Keratinocyte (primary cell): ENCODE results near the gene PLCD4.

Source experiments
- EZH2 ChIP-seq: IDR thresholded peaks from one replicate; pipeline ENCODE4 v1.6.1; 2012; ENCODE audit warnings: inconsistent platforms, mild to moderate bottlenecking, low read length, moderate library complexity
- TF ChIP-seq, protein P1 (sequence below), 3 experiments: IDR thresholded peaks in 1 of 3; conservative IDR thresholded peaks in 1 of 3; optimal IDR thresholded peaks in 1 of 3; 2 replicates in 2 of 3; 3 replicates in 1 of 3; pipeline versions ENCODE3 to v1.5.1; 2011; ENCODE audit warnings: low read length in 3 of 3, mild to moderate bottlenecking in 3 of 3, moderate library complexity in 2 of 3, control low read depth in 1 of 3, inconsistent platforms in 1 of 3; ENCODE audit not compliant: insufficient read depth in 2 of 3; ENCODE audit errors: extremely low read depth in 1 of 3

- TF ChIP-seq, protein P1, sequence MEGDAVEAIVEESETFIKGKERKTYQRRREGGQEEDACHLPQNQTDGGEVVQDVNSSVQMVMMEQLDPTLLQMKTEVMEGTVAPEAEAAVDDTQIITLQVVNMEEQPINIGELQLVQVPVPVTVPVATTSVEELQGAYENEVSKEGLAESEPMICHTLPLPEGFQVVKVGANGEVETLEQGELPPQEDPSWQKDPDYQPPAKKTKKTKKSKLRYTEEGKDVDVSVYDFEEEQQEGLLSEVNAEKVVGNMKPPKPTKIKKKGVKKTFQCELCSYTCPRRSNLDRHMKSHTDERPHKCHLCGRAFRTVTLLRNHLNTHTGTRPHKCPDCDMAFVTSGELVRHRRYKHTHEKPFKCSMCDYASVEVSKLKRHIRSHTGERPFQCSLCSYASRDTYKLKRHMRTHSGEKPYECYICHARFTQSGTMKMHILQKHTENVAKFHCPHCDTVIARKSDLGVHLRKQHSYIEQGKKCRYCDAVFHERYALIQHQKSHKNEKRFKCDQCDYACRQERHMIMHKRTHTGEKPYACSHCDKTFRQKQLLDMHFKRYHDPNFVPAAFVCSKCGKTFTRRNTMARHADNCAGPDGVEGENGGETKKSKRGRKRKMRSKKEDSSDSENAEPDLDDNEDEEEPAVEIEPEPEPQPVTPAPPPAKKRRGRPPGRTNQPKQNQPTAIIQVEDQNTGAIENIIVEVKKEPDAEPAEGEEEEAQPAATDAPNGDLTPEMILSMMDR (optimal IDR thresholded peaks at IDR 0.05 in 1 of 3, IDR thresholded peaks at IDR 0.05 in 1 of 3, conservative IDR thresholded peaks at IDR 0.05 in 1 of 3; ENCODE audit: extremely low read depth in 1 of 3, insufficient read depth in 2 of 3, low read length in 3 of 3), result no peak
- TF ChIP-seq EZH2, result no peak
These were observed 24.1 kb downstream of the PLCD4 start for GRCh38 chr2:218631837-218632236.
